Activated CD8-positive, alpha-beta memory T cell treated with anti-CD3 and anti-CD28 coated beads, Interleukin-2, amount 50 U/mL, for 4 hours (primary cell): ENCODE results near the gene DUXA.

ENCODE experiments used
- DNase-seq: peaks from one replicate; pipeline ENCODE4 v3.0.0-alpha.2; 2020

DUXA gene

DNA sequence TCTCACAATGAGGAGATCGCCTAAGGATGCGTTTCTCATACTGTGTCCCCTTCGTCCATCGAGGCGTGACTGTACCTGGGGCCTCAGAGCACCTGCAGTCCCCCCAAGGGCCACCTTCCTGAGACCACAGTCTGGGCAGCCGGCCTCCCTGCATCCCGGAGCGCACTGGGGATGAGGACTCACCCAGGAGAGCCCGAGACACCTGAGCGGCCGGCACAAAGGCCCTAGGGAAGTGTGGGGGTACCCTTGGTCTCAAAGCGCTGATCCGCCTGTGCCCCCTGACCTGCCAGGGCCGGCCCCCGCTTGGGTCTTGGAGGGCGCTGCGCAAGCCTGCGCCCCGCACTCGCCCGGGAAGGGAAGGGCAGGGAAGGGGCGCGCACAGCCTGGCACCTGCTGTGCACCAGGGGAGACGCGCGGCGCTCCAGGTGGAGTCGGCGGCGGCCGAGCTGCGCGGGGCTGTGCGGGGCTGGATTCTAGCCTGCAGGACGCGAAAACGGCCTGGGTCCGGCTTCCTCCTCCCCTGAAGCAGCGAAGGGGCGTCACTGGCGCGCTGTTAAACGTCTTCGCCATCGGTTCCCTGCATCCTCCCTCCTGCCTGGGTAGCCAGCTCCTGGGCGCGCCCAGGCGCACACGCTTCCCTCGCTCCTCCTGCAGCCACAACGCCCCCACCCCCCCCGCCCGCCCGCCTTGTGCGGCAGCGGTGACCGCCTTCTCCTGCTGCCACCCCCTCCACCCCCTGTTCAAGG, 61.1 kb downstream of the DUXA start:
- no peak for DNase-seq
